GM10847 (cell line): ENCODE results near the gene ZNF598.
A peak's percentile ranks its signal among the peaks of the same experiment; 100 is the strongest.

Experiments used
- POLR2A ChIP-seq: IDR thresholded peaks from 2 replicates; pipeline ENCODE4 v1.6.1; 2011; ENCODE audit not compliant: insufficient read length; ENCODE audit errors: extremely low read depth

Gene ZNF598

DNA sequence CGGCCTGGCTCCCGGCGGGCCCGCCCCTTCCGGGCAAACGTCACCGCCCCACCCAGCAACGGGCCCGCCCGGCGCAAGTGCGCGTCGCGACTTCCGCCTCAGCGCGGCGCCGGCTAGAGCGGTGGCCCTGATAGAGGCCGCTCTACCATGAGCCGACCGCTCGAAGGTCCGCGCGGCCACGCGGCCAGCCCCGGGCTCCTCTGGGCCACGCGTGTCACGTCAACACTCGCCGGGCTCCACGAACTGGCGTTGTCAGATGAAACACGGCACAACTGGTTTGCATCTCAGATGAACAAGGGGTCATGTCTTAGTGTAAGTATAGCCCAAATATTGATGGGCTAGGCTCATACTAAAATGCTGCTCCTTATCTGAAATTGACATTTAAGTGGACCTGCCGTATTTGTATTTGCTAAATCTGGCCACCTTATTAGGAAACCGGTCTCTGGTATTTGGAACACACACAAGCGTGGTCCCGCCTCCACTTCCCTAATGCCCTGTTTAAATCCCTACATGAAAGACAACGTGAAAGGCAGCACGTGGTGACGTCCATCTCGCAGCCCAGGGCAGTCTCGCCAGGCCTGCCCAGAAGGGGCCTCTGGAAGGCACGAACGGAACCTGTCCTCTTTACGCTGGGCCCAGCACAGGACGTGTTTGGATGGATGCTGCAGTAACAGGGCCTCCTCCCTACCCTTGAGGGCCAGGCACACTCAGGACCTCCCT, at the start of gene ZNF598:
Gene ZNF598 (minus strand): TSS at position 31 of the 720 bp plus-strand sequence.
- peak; percentile 91 for TF ChIP-seq POLR2A

DNA sequence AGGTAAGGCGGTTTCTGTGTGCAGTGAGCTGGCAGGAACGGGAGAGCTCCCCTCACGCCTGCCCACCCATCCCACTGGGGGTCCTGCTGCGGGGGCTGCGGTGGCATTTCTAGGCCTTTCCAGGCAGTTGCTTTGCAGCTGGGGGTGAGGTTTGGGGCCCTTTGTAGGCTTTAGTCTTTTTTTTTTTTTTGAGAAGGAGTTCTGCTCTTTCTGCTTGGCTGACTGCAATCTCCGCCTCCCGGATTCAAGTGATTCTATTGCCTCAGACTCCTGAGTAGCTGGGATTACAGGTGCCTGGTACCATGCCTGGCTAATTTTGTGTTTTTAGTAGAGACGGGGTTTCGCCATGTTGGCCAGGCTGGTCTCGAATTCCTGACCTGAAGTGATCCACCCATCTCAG, 49.3 kb upstream of the ZNF598 start:
- TF ChIP-seq POLR2A = no peak

DNA sequence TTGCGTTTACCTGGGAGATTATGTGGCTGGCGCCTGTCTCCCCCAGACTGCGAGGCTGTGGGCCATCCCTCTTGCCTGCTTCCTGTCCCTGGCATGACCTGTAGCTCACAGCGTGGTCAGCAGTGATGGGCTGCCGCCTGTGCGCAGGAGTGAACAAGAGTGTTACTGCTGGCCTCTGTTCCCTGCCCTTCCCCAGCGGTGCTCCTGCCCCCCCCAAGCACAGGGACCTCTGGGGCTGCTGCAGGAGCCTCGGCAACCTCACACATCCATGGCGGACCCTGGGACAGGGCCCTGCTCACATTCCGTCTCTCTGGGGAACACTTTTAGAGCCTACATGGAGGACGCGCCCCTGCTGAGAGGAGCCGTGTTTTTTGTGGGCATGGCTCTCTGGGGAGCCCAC, 48.8 kb upstream of the ZNF598 start:
- TF ChIP-seq POLR2A = no peak

DNA sequence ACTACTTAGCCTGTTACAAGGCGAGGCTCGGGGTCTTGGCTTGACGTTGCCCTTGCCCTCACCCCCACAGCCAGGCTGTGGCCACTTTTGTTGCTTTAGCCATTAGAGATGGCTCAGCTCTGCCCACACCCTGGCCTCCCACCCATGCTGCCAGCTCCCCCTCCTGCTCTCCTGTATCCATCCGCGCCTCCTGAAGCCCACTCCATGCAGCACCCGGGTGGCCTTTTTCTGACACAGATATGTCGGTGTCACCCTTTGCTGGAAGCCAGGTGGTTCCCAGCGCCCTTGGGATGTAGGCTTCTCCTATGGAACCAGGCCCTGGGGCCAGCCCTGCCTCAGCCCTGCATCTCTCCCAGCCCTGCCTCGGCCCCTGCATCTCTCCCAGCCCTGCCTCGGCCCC, 47.8 kb upstream of the ZNF598 start:
- no peak for TF ChIP-seq POLR2A

DNA sequence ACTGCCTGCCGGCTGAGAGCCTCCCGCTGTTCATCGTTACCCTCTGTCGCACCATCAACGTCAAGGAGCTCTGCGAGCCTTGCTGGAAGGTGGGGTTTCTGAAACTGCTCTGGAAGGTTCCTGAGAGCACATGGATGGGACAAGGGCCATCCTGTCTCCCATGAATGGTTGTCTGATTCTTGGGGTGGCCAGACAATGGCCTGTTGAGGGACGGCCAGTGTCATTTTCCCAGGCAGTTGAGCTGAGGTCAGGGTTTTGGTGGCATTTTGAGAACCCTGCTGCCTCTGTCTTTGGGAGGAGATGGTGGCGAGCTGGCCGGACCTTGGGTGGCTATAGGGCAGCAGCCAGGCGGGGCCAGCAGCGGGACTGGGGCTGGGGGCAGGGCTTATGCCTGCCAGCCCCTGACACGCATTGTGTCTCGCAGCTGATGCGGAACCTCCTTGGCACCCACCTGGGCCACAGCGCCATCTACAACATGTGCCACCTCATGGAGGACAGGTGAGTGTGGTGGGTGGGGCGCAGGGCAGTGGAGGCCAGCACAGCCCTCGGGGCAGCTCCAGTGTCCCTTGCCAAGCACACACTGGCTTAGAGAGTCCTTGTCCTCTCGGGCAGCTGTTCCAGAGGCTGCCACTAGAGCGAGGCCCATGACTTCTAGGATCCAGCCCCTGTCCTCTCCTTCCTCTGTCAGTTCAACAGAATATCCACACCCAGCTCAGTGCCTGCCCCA, 47.2 kb upstream of the ZNF598 start:
- no peak for TF ChIP-seq POLR2A

DNA sequence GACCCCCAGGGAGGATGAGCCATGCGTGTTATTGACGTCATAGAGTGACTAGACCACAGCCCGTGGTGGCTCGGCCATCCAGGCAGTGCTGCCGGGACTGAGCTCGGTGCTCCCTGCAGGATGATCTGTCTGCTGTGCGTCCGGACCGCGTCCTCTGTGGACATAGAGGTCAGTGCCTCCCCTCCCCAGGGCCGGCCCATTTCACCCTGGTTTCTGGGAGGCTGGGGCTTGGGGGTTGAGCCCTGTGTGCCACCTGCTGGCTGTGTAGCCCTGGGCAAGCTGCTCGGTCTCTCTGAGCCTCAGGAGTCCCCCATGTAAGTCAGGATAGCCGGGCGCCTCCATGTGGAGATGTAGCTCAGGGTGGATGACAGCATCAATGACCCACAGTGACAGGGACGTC, 46.5 kb upstream of the ZNF598 start:
- TF ChIP-seq POLR2A = no peak

DNA sequence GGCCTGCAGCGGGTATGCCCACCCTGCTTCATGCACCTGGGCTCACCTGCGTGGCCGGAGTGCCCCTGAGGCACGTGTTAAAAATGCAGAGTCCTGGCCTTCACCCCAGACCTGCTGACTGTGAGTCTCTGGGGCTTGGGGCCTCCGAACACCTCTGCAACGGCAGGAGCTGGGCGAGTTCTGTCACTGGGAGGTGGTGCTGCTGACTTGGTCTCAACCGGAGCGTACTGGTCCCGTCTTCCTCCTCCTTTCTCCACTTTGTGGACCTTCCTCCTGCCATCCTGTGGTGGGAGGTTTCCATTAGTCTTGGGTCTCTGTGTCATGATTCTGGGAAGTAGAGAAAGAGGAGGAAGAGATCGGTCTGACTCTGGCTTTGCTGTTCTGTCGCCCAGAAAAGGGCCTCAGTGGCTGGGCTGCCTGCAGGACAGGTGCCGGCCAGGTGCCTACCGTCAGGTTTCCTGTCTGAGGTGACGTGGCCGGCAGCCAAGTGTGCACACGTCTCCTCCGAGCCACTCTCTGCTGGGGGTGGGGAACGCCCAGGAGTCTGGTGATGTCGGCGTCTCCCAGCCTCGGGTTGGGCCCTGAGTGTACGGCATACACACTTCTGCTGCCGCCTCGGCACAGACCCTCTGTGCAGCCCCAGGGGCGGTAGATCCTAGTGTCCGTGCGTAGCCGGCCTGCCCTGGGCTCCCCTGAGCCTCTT, 45.1 kb upstream of the ZNF598 start:
- TF ChIP-seq POLR2A = no peak

DNA sequence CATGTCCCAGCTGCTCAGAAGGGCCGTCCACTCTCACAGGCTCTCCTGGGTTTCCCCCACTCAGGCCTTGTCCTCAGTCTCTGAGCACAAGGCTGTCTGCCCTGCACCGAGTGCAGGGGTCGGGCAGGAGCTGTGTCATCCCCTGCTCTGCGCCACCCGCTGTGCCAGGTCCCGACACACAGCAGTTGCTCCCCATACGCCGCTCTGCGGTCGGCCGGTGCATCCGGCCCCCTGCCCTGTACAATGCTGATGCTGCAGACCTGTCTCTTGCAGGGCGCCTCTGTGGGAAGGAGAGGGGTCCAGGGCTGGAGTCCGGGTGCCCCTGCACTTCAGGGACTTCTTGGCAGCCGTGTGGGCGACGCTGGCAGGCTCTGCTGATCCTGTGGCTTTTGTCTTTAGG, 44.3 kb upstream of the ZNF598 start:
- no peak for TF ChIP-seq POLR2A

DNA sequence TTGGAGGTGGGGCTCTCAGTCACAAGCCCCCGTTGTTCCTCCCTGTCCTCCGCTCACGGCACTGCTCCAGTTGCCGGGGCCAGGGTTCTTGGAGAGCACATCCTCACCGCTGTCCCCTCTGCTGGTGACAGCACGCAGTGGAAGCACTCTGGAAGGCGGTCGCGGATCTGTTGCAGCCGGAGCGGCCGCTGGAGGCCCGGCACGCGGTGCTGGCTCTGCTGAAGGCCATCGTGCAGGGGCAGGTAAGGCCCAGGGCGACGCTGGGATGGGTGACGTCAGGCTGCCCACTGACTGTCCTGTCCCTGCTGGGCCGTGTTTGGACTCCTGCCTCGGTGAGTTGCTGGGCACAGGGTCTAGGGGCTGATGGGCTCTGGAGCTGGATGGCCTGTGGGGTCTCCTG, 43.6 kb upstream of the ZNF598 start:
- TF ChIP-seq POLR2A = no peak

DNA sequence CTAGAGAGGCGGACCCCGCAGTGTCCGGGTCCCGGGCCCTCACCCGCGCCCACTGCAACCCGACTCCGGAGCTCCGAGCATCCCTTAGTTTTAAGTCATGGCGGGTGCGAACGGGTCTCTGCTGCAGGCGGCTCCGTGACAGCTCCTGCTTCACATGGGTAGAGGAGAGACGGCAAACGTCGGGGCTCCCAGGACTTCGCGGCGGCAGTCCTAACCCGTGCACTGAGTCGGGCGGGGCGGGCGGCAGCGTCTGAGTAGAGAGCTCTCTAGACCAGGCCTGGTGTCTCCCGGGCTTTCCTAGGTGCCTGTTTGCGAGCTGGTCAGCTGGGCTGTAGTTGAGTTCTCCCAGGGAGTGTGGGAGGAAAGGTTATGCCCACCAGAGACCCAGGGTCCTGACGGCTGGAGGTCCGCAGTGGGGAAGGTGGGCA, 38.5 kb upstream of the ZNF598 start:
- TF ChIP-seq POLR2A = no peak

DNA sequence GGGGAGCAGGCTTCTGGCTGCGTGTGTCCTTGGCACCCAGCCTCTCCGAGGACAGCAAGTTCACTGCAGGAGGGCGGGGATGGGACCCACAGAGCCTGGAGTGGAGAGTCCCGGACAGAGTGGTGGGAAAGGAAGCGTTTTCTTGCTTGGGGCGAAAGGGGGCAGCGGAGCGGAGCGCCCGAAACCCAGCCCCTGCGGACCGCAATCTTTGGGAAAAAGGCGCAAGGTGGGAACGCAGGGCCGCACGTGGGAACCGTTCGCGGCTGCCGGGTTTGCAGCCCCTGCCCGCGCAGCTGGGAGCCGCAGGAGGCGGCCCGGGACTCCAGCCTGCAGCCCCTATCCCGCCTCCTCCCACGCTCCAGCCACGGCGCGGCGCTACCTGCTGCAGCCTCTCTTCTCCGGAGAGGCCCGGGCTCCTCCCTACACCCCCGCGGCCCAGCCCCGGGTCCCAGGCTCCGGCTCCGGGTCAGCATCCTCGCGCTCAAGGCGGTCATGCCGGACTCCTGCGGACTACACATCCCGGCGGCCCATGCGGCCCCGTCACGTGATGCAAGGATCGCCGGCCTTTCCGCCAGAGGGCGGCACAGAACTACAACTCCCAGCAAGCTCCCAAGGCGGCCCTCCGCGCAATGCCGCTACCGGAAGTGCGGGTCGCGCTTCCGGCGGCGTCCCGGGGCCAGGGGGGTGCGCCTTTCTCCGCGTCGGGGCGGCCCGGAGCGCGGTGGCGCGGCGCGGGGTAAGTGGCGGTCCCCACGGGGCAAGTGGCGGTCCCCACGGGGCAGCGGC, 37.9 kb upstream of the ZNF598 start, which contains the start of the genes NTHL1 and TSC2:
Gene NTHL1 (minus strand): TSS at position 505 of the 786 bp plus-strand sequence. CDS start 11 bp downstream, at position 494.
Gene TSC2 (plus strand): TSS at position 656 of the 786 bp plus-strand sequence. CDS start 631 bp downstream, outside the sequence.
- peak; percentile 76 for TF ChIP-seq POLR2A

DNA sequence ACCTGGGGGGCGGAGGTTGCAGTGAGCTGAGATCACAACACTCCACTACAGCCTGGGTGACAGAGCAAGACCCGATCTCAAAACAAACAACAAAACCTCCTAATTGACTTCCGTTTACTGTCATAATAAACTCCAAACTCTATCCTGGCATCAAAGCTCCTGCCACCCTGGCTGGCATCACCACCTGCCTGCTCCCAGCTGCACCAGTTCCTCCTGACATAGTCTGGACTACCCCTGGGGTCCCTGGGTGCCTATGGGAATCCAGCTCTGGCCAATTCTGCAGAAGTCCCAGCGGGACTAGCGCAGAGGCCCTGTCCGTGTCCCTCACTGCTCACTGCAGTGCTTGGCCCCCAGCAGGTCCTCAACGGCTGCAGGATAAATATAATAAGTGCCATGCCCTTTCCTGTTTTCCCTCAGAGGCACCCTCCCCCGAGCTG, 37.3 kb upstream of the ZNF598 start:
- TF ChIP-seq POLR2A = no peak

DNA sequence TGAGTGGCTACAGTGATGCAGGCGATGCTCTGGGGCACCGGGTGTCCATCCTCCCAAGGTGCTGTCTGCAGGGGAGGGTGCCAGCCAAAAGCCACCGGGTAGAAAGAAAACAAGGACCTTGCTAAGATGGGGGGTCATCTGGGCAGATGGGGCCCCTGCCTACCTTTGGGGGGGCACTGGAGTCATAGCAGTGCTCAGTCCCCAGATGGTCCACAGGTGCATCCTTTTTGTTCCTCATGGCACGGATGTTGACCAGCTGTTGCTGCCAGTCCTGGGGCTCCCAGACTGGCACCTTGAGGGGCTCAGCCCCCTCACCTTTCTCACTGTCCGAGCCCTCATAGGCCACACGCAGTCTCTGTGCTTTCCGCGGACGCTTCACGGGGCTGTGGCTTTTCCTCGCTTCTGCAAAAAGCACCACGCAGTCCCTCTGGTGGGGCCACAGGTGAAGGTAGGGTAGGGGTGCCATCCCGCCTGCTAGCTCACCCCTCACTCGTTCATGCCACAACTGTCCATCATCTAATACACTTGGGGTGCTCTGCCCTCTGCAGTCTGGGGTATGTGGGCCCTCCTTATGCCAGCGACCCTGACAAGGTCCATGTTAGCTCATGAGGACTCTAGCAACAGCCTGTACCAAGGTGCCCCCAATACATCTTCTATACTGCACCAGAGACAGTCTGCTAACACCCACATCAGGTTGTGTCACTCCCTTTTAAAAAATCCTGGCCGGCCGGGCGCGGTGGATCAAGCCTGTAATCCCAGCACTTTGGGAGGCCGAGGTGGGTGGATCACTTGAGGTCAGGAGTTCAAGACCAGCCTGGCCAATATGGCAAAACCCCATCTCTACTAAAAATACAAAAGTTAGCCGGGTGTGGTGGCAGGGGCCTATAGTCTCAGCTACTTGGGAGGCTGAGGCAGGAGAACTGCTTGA, 36.6 kb upstream of the ZNF598 start:
- no peak for TF ChIP-seq POLR2A

DNA sequence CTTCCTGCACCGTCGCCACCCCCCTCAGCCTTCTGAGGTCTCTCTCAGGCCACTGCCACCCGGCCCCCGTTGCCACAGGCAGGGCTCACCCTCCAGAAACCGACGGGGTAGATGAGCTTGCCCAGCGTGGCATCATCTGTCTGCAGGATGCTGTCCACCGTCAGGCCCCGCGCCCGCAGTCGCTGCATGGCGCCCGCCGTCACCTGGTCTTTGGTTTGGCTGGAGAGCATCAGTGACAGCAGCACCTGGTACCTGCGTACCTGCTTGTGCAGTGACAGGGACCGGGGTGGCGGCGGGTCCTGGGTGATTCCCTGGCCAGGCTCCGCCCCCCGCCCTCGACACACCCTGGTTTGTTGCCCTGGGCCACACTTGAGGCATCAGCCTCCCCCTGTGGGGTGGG, 34.9 kb upstream of the ZNF598 start:
- no peak for TF ChIP-seq POLR2A
